ENCODE data around the gene ANKRD36B. TPM values are rescaled to one million over a fixed set of nuclear protein-coding genes. Genes with fewer than 3 reads are reported as not detected.
A peak's percentile ranks its signal among the peaks of the same experiment; 100 is the strongest.
"Not testable (repeated sequence)": the region's sequence is repeated elsewhere in the genome, so short reads cannot be mapped to it uniquely, and the experiment has no call there.

Gene ANKRD36B
- total RNA-seq, 1 experiment from 2014 or later: 20.9 TPM

GRCh38 chr2:97601537-97601936, 11.9 kb upstream of the ANKRD36B start:
- DNase-seq; H3K9me2 ChIP-seq (replicated peaks; ENCODE audit: low read length); H3K4me3 ChIP-seq (ENCODE audit: low read length); intact Hi-C loops (cut with micrococcal nuclease); H3F3A ChIP-seq (ENCODE audit: low read length, unreplicated experiment); H2AFZ ChIP-seq (ENCODE audit: low read length); ATAC-seq; CTCF ChIA-PET; H3K9me3 ChIP-seq (ENCODE audit: low read length); H3K27me3 ChIP-seq (ENCODE audit: low read length); H4K20me1 ChIP-seq (ENCODE audit: low read length); H3K36me3 ChIP-seq (ENCODE audit: low read depth, low read length); H3K27ac ChIP-seq (ENCODE audit: low read length); H3K4me2 ChIP-seq (ENCODE audit: low read length); BruUV-seq (replicated peaks); H3K9ac ChIP-seq (ENCODE audit: low read length); H3K79me2 ChIP-seq (ENCODE audit: low read length); H3K4me1 ChIP-seq (ENCODE audit: insufficient read depth, low read length); POLR2A ChIA-PET (ENCODE audit: unreplicated experiment): not testable (repeated sequence)

- ATAC-seq; CTCF ChIA-PET; H3K4me3 ChIP-seq (ENCODE audit: low read length); H3K4me2 ChIP-seq (ENCODE audit: low read length); DNase-seq; H3K27ac ChIP-seq (ENCODE audit: low read length); H2AFZ ChIP-seq (ENCODE audit: low read length); POLR2A ChIA-PET (ENCODE audit: unreplicated experiment); H3K9ac ChIP-seq (ENCODE audit: low read length); H3K9me3 ChIP-seq (ENCODE audit: low read length); H3K9me2 ChIP-seq (replicated peaks; ENCODE audit: low read length); H3K36me3 ChIP-seq (ENCODE audit: low read depth, low read length); intact Hi-C loops (cut with micrococcal nuclease); H3F3A ChIP-seq (ENCODE audit: low read length, unreplicated experiment); BruUV-seq (replicated peaks); H3K27me3 ChIP-seq (ENCODE audit: low read length); H3K79me2 ChIP-seq (ENCODE audit: low read length); H3K4me1 ChIP-seq (ENCODE audit: insufficient read depth, low read length); H4K20me1 ChIP-seq (ENCODE audit: low read length): not testable (repeated sequence)
These were observed 6.5 kb upstream of the ANKRD36B start for GRCh38 chr2:97596180-97596579.

- H3F3A ChIP-seq (ENCODE audit: low read length, unreplicated experiment); intact Hi-C loops (cut with micrococcal nuclease); H3K36me3 ChIP-seq (ENCODE audit: low read depth, low read length); POLR2A ChIA-PET (ENCODE audit: unreplicated experiment); H3K4me3 ChIP-seq (ENCODE audit: low read length); H3K9ac ChIP-seq (ENCODE audit: low read length); H3K4me1 ChIP-seq (ENCODE audit: insufficient read depth, low read length); CTCF ChIA-PET; H3K9me2 ChIP-seq (replicated peaks; ENCODE audit: low read length); BruUV-seq (replicated peaks); H3K27ac ChIP-seq (ENCODE audit: low read length); H3K79me2 ChIP-seq (ENCODE audit: low read length); H3K9me3 ChIP-seq (ENCODE audit: low read length); H3K27me3 ChIP-seq (ENCODE audit: low read length); H2AFZ ChIP-seq (ENCODE audit: low read length); H3K4me2 ChIP-seq (ENCODE audit: low read length); ATAC-seq; H4K20me1 ChIP-seq (ENCODE audit: low read length); DNase-seq: not testable (repeated sequence)
These were observed 3.8 kb upstream of the ANKRD36B start for GRCh38 chr2:97593520-97593919.

- TSS peak; percentile 32 for BruUV-seq (replicated peaks)
- H4K20me1 ChIP-seq (ENCODE audit: low read length); H3F3A ChIP-seq (ENCODE audit: low read length, unreplicated experiment); H3K36me3 ChIP-seq (ENCODE audit: low read depth, low read length); H3K27me3 ChIP-seq (ENCODE audit: low read length); H3K9me2 ChIP-seq (replicated peaks; ENCODE audit: low read length); H3K4me1 ChIP-seq (ENCODE audit: insufficient read depth, low read length); H3K9me3 ChIP-seq (ENCODE audit: low read length); H3K79me2 ChIP-seq (ENCODE audit: low read length); POLR2A ChIA-PET (ENCODE audit: unreplicated experiment): not testable (repeated sequence)
- CTCF ChIA-PET: interaction anchor here (0.6 to 1.3 kb wide), 4 partner anchors 72 to 109 kb away, joined by 3 to 11 read pairs (median 8); partner anchors contain the start of gene ACTR1B
- ATAC-seq (peak; percentile 58), DNase-seq (peak; percentile 95)
- Histone ChIP-seq H3K27ac (ENCODE audit: low read length) (peak overlapping the region; percentile 70), H3K4me3 (ENCODE audit: low read length) (peak overlapping the region; percentile 84), H3K4me2 (ENCODE audit: low read length) (peak overlapping the region; percentile 100), H3K9ac (ENCODE audit: low read length) (peak overlapping the region; percentile 79), H2AFZ (ENCODE audit: low read length) (peak overlapping the region; percentile 100)
- TF ChIP-seq CTCF (conservative IDR thresholded peaks at IDR 0.05; ENCODE audit: low read depth, low read length): peak; percentile 84
- intact Hi-C loops (cut with micrococcal nuclease): loop anchor here (1.0 kb wide), 2 partner anchors 74 to 107 kb away; partner anchors contain the start of gene ACTR1B
These were observed 1.1 kb upstream of the ANKRD36B start for GRCh38 chr2:97590515-97591394.

GRCh38 chr2:97589257-97589597, 450 bp downstream of the ANKRD36B start:
- DNase-seq; H3K9me2 ChIP-seq (replicated peaks; ENCODE audit: low read length); BruUV-seq (replicated peaks); H3K4me1 ChIP-seq (ENCODE audit: insufficient read depth, low read length); H3K27me3 ChIP-seq (ENCODE audit: low read length); intact Hi-C loops (cut with micrococcal nuclease); H3K9me3 ChIP-seq (ENCODE audit: low read length); CTCF ChIA-PET; H3F3A ChIP-seq (ENCODE audit: low read length, unreplicated experiment); H3K27ac ChIP-seq (ENCODE audit: low read length); H3K36me3 ChIP-seq (ENCODE audit: low read depth, low read length); H4K20me1 ChIP-seq (ENCODE audit: low read length); POLR2A ChIA-PET (ENCODE audit: unreplicated experiment); ATAC-seq; H3K79me2 ChIP-seq (ENCODE audit: low read length): not testable (repeated sequence)
- peak overlapping the region; percentile 56 for H3K9ac ChIP-seq (ENCODE audit: low read length)
- peak overlapping the region; percentile 75 for H2AFZ ChIP-seq (ENCODE audit: low read length)
- H3K4me2 ChIP-seq (ENCODE audit: low read length): peak overlapping the region; percentile 78
- peak overlapping the region; percentile 69 for H3K4me3 ChIP-seq (ENCODE audit: low read length)

GRCh38 chr2:97565674-97566073, 24.0 kb downstream of the ANKRD36B start:
- ATAC-seq; H3K9me2 ChIP-seq (replicated peaks; ENCODE audit: low read length); H3F3A ChIP-seq (ENCODE audit: low read length, unreplicated experiment); H2AFZ ChIP-seq (ENCODE audit: low read length); H3K4me1 ChIP-seq (ENCODE audit: insufficient read depth, low read length); H3K9ac ChIP-seq (ENCODE audit: low read length); BruUV-seq (replicated peaks); H3K79me2 ChIP-seq (ENCODE audit: low read length); H3K27me3 ChIP-seq (ENCODE audit: low read length); H3K4me2 ChIP-seq (ENCODE audit: low read length); H4K20me1 ChIP-seq (ENCODE audit: low read length); POLR2A ChIA-PET (ENCODE audit: unreplicated experiment); H3K9me3 ChIP-seq (ENCODE audit: low read length); H3K4me3 ChIP-seq (ENCODE audit: low read length); DNase-seq; H3K36me3 ChIP-seq (ENCODE audit: low read depth, low read length); intact Hi-C loops (cut with micrococcal nuclease); CTCF ChIA-PET; H3K27ac ChIP-seq (ENCODE audit: low read length): not testable (repeated sequence)

Data from PC-3 (cell line).